H1 (cell line): ENCODE data around the gene KRTAP10-2. TPM values are rescaled to one million over a fixed set of nuclear protein-coding genes. Genes with fewer than 3 reads are reported as not detected.

Experiments
- CREB1 ChIP-seq: IDR thresholded peaks from 2 replicates; pipeline ENCODE4 v1.6.1; 2012; ENCODE audit warnings: inconsistent platforms
- polyA plus RNA-seq, 7 experiments: library from polyadenylated mRNA; depleted of rRNA in 3 of 7; stranded (reverse) in 5 of 7; unstranded in 2 of 7; fragments of >200 nt in 5 of 7; fragments of 200-250 nt in 2 of 7; gene quantifications; 1 replicate in 5 of 7; 2 replicates in 1 of 7; 4 replicates in 1 of 7; pipeline versions ENCODE4 v1.2.1 to v1.2.3, GENCODE V29; 2011 to 2013; ENCODE audit warnings: missing spikeins in 2 of 7, mixed read lengths in 2 of 7
- total RNA-seq: library from RNA; stranded (reverse); fragmentation: NEBNext Ultra II Directional; extraction: Animal tissue kit (Norgen Biotek cat#: 25700); gene quantifications from 2 replicates; pipeline ENCODE4 v1.2.1, GENCODE V29; 2021

The KRTAP10-2 gene
- total and polyA plus RNA-seq, 2 of the 8 experiments (the other 6 are each of a cell fraction or from before 2014, with no cell fraction given), result 0.11 TPM; not detected in 1

DNA sequence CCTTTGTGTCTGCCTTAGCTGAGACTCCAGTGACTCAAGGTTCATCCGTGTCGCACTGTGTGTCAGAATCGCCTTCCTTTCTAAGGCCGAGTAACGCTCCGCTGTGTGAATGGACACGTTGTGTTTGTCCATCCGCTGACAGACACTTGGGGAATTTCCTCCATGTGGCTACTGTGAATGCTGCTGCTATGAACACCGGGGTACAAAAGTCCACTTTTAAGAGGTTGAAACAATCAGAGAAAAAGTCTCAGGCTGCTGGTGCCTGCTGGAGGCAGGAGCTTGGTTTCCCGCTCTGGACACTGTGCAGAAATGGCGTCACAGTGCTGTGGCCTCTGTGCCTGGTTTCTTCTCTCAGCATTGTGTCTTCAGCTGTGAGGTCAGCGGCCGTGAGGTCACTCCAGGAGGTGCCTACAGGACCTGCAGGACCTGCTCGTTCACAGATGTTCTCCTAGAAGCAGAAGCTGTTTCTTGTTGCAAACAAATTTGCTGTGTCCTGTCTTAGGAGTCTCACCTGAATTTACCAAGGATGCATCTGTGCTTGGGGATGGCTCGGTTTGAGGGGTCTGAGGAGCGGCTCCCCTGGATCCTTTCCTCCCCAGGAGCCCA, 45.5 kb downstream of the KRTAP10-2 start (continued):
- no peak for TF ChIP-seq CREB1
